Measurements from ENCODE around the gene KIR3DL2.

DNA sequence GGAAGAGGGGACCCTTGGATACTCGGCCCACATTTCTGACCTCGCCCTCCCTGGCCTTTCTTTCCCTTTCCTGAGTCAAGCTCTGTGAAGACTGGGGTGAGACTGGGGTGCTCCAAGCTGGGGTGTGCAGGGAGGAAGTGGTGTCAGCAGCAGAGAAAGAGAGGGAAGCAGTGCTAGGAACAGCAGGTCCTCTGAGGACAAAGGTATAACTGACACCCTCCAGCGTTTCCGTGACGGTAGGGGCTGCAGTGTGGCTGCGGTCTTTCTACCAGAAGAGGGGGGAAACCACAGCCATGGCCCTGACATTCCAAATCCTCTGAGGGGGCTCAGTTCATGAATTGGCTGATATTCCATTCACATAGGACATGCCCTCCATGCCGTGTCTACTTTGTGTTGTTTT, 1.1 kb downstream of the KIR3DL2 start:
- TF ChIP-seq CTCF (conservative IDR thresholded peaks at IDR 0.05; ENCODE audit: low read depth, low read length) (no peak), CEBPB (IDR thresholded peaks at IDR 0.05; ENCODE audit: low read depth, low read length) (no peak), BHLHE40 (IDR thresholded peaks at IDR 0.05; ENCODE audit: low read depth, low read length) (no peak), RCOR1 (IDR thresholded peaks at IDR 0.05; ENCODE audit: insufficient replicate concordance, low read length) (no peak), POLR2A (IDR thresholded peaks at IDR 0.05; ENCODE audit: low read depth, low read length) (no peak), MXI1 (IDR thresholded peaks at IDR 0.05; ENCODE audit: borderline replicate concordance, low read depth, low read length) (no peak), RAD21 (IDR thresholded peaks at IDR 0.05; ENCODE audit: low read length) (no peak), MAFK (IDR thresholded peaks at IDR 0.05; ENCODE audit: low read depth, low read length) (no peak), MAZ (IDR thresholded peaks at IDR 0.05; ENCODE audit: borderline replicate concordance, low read depth, low read length) (no peak), RFX5 (IDR thresholded peaks at IDR 0.05; ENCODE audit: low read depth, low read length) (no peak), SMC3 (IDR thresholded peaks at IDR 0.05; ENCODE audit: low read depth, low read length) (no peak)
- TF ChIP-seq, protein P1, sequence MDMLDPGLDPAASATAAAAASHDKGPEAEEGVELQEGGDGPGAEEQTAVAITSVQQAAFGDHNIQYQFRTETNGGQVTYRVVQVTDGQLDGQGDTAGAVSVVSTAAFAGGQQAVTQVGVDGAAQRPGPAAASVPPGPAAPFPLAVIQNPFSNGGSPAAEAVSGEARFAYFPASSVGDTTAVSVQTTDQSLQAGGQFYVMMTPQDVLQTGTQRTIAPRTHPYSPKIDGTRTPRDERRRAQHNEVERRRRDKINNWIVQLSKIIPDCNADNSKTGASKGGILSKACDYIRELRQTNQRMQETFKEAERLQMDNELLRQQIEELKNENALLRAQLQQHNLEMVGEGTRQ (IDR thresholded peaks at IDR 0.05; ENCODE audit: low read depth, low read length), result no peak
